Inferior parietal cortex (tissue), 1 donor: Measurements from ENCODE around the gene L3MBTL4.
"Not testable (repeated sequence)": the region's sequence is repeated elsewhere in the genome, so short reads cannot be mapped to it uniquely, and the experiment has no call there.

Experiments
- DNase-seq: peaks from one replicate; pipeline ENCODE4 v3.0.0-alpha.2; 2016; ENCODE audit errors: extremely low spot score

The L3MBTL4 gene

DNA sequence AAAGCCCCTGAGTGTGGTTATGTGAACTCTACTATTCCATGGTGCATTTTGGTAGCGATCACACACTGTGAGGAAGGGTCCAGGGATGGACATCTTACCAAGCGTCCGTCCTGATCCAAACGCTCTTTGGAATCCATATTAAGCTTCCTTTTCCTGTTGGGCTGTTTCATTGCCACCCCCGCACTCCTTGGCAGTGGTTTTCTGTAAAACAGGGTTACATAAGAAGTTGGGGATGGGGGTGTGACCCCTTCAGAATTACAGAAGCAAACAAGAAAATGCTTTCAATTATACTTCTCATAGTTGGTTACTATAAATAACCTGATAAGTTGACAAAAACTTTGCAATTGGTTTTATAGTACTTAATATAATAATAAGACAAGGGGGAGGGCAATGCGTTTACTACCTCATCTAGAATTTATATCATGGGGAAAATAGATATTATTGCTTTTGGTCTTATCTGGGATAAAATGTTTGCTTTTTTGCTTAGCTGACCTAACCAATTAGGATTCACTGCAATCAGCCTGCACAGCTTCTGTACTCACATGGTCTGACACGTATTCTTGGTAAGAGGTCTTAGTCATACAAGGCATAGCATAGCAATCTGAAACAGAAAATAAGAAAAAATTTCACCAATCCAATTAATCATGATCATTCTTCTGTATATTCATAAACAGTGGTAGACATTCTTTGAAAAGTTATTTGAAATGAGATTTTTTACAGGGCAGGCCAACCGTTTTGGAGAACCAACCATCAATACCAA is 103.1 kb downstream of the L3MBTL4 start:
- DNase-seq = no peak

GRCh38 chr18:6310714-6311113 is 104.0 kb downstream of the L3MBTL4 start:
- no peak for DNase-seq

GRCh38 chr18:6297875-6298274 is 116.8 kb downstream of the L3MBTL4 start:
- DNase-seq = no peak

GRCh38 chr18:6294148-6294784 is 120.4 kb downstream of the L3MBTL4 start:
- no peak for DNase-seq

GRCh38 chr18:6289843-6290242 is 124.9 kb downstream of the L3MBTL4 start:
- DNase-seq = no peak

DNA sequence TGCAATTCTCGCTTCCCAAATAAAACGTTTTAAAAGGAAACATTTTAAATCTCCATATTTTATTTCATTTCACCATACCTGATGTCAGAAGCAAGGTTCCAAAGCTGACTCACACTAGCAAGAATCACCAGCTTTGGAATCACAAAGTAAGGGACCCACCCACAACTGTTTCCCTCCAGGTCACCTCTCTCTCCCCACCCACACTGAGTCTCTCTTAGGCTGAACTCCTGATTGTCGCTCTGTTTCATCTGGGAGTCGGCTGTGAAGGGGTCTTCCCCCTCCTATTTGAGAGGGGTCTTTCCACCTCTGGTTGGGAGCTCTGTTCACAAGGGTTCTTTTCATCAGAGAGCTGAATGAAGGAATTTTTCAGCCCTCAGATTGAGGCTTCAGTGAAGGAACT is 128.1 kb downstream of the L3MBTL4 start:
- no peak for DNase-seq

- no peak for DNase-seq
Measured at GRCh38 chr18:6284761-6285160, 129.9 kb downstream of the L3MBTL4 start.

GRCh38 chr18:6284300-6284699 is 130.4 kb downstream of the L3MBTL4 start:
- no peak for DNase-seq

GRCh38 chr18:6281874-6282273 is 132.8 kb downstream of the L3MBTL4 start:
- DNase-seq = peak; percentile 28

- DNase-seq = no peak
Measured at GRCh38 chr18:6280211-6280743, 134.4 kb downstream of the L3MBTL4 start.

DNA sequence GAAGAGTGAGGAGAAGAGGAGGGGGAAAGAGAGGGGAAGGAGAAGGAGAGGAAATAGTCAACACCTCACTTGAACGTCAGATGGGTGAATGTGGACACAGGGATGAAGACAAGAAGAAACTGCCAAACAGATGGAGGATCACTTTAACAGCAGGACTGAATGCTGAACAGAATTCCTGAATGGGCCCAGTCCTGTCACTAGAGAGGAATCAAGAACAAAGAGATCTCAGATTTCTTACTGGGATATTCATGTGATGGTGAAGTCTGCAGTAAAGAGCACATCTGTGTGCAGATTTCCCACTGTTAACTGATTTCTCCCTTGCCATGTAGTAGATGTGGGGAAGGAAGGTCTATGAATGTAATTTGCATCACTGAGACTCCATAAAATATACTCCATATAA is 135.4 kb downstream of the L3MBTL4 start:
- DNase-seq = no peak

- DNase-seq = no peak
Measured at GRCh38 chr18:6273423-6273822, 141.3 kb downstream of the L3MBTL4 start.

DNA sequence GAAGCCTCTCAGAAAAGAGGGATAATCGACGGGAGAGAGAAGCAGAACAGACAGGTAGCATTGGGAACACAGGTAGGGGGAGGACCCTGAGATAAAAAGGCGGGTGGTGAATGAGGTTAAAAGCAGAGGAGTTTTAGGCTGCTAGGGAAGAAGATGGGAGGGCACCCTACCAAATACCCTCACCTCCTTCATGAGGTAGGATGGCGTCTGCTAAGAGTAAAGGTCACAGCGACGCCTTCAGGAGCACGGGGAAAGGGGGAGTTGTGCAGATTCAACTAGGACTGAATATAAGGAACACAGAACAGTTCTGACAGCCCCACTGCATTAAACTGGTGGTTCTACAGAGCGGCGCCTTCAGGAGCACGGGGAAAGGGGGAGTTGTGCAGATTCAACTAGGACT is 142.6 kb downstream of the L3MBTL4 start:
- DNase-seq = not testable (repeated sequence)

- DNase-seq = no peak
Measured at GRCh38 chr18:6271585-6271984, 143.1 kb downstream of the L3MBTL4 start.

DNA sequence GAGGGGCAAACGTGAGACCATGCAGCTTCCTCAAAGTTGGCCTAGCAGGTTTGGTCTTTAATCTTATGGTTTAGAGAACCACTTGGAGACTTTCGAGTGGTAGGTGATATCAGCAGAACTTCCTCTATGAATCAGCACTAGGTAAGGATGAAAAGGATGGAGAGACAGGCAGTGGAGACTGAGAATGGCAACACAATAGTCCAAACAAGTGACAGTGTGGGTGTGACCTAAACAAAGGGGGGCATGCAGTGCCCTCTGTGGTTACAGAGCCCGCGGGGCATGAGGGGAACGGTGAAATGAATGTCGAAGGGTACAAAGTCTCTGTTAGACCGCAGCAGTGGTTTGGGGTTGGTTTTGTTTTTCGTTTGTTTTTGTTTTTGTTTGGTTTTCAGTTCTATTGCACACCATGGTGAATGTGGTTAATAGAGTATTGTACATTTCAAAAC is 143.9 kb downstream of the L3MBTL4 start:
- DNase-seq = no peak

GRCh38 chr18:6269660-6270332 is 144.9 kb downstream of the L3MBTL4 start:
- DNase-seq = no peak

- DNase-seq = no peak
Measured at GRCh38 chr18:6266212-6266611, 148.5 kb downstream of the L3MBTL4 start.

GRCh38 chr18:6261938-6262337 is 152.8 kb downstream of the L3MBTL4 start:
- DNase-seq = no peak

- not testable (repeated sequence) for DNase-seq
Measured at GRCh38 chr18:6259324-6259723, 155.4 kb downstream of the L3MBTL4 start.

GRCh38 chr18:6257950-6258349 is 156.8 kb downstream of the L3MBTL4 start:
- no peak for DNase-seq

DNA sequence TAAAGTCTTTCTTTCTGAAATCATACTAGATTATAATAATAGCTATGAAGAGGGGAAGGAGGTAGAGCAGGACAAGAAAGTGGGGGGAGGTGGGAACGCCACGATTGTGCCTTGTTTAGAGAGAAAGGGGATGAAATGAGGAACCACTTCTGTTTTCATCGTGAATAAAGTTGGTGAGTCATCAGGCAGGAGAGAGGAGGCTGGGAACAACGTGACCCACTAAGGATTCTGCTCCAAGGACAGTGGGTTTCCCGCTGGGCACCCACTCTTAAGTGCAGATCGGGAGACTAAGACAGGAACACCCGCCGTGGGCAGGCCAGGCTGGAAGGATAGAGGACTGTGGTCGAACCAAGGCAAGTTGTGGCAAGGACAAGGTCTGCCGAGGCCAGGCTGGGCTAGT is 158.2 kb downstream of the L3MBTL4 start:
- DNase-seq = no peak

DNA sequence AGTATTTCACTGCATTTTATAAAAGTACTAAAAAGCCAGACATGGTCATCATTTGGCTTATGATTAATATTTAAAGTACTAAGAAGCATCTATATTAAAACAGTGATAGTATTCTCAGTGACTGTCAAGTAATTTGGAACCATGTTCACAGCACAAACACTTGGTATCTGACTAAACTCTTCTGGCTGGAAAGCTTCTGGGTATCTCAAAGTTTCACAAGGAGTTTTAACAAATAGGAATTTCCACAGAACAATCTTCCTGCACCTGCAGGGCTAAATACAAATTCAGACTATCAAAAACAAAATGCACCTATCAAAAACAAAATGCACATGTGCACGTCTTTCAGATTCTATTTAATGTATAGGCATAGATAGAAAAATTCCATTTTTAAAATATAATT is 158.8 kb downstream of the L3MBTL4 start:
- DNase-seq = no peak
